HepG2 (cell line): Measurements from ENCODE around the gene HEY2. TPM values are rescaled to one million over a fixed set of nuclear protein-coding genes. Genes with fewer than 3 reads are reported as not detected.

Experiments
- ATAC-seq: fragments of 200-7000 bp; cut with Tn5 transposase; 3 replicates; pipeline ENCODE4 v1.9.1; 2020; ENCODE audit warnings: mild to moderate bottlenecking, moderate library complexity
- BruUV-seq: library from RNA; stranded (reverse); fragments of 400-500 nt; replicated peaks from 2 replicates; lab custom pipeline; 2021; lab: Mats Ljungman, UMichigan
- CTCF ChIA-PET: fragments of 300-600 bp; formaldehyde crosslinking; extraction: SDS; loops from one replicate; lab custom pipeline; 2021; ENCODE audit warnings: low total read pairs, inconsistent platforms, low intra/inter-chr PET ratio; lab: Yijun Ruan, JAX
- POLR2A ChIA-PET: fragments of 350-600 bp; sonication (Branson Sonifier 250); formaldehyde crosslinking; loops from one replicate; lab custom pipeline; 2020; ENCODE audit warnings: antibody characterized with exemption, inconsistent platforms; lab: Yijun Ruan, JAX
- DNase-seq: peaks from one replicate; pipeline ENCODE4 v3.0.0-alpha.2; 2015; ENCODE audit warnings: low spot score
- FAIRE-seq: peaks from 3 replicates; lab custom pipeline; 2011; peaks lifted over from hg19 to GRCh38; lab: Jason Lieb, UNC
- H2AFZ ChIP-seq: one replicate; pipeline ENCODE4 v1.6.1; 2011; ENCODE audit warnings: low read length, inconsistent platforms
- H3K27ac ChIP-seq: fragments of 300-600 bp; 3 replicates; pipeline ENCODE4 v1.8.0; 2011; ENCODE audit warnings: mixed run types, mild to moderate bottlenecking, mixed read lengths, low read length, inconsistent platforms; ENCODE audit not compliant: insufficient read depth; ENCODE audit errors: extremely low read length
- H3K27me3 ChIP-seq, 2 experiments: fragments of 200-600 bp in 1 of 2; 2 replicates in 1 of 2; 3 replicates in 1 of 2; pipeline versions ENCODE4 v1.6.0 to v1.8.0; 2011; ENCODE audit warnings: low read length in 2 of 2, mild to moderate bottlenecking in 2 of 2, moderate library complexity in 2 of 2, inconsistent platforms in 1 of 2; ENCODE audit not compliant: insufficient read depth in 2 of 2, control insufficient read depth in 1 of 2
- H3K36me3 ChIP-seq, 2 experiments: fragments of 200-600 bp in 1 of 2; replicated peaks in 1 of 2; 2 replicates in 1 of 2; 3 replicates in 1 of 2; pipeline versions ENCODE4 v1.5.1 to v1.8.0; 2011; ENCODE audit warnings: low read length in 2 of 2, inconsistent platforms in 1 of 2; ENCODE audit not compliant: insufficient read depth in 2 of 2, control insufficient read depth in 1 of 2
- H3K4me1 ChIP-seq: 2 replicates; pipeline ENCODE4 v1.5.1; 2012; ENCODE audit warnings: low read length, inconsistent platforms; ENCODE audit not compliant: insufficient read depth
- H3K4me2 ChIP-seq: 2 replicates; pipeline ENCODE4 v1.6.0; 2011; ENCODE audit warnings: low read depth, low read length, inconsistent platforms
- H3K4me3 ChIP-seq, 3 experiments: fragments of 200-600 bp in 1 of 3; sonication (generic), shearing (Covaris generic) in 1 of 3; replicated peaks in 1 of 3; 2 replicates each; pipeline ENCODE4 v1.5.1; 2011 to 2016; ENCODE audit warnings: low read length in 3 of 3, inconsistent platforms in 2 of 3, low read depth in 2 of 3, mild to moderate bottlenecking in 2 of 3, control low read depth in 1 of 3, mixed read lengths in 1 of 3; ENCODE audit not compliant: insufficient read depth in 1 of 3
- H3K79me2 ChIP-seq: one replicate; pipeline ENCODE4 v1.6.1; 2011; ENCODE audit warnings: low read length, inconsistent platforms; ENCODE audit not compliant: insufficient read depth
- H3K9ac ChIP-seq: 2 replicates; pipeline ENCODE4 v1.6.0; 2011; ENCODE audit warnings: mild to moderate bottlenecking, low read depth, low read length, inconsistent platforms; ENCODE audit not compliant: insufficient read depth
- H3K9me3 ChIP-seq: 2 replicates; pipeline ENCODE4 v1.5.1; 2012; ENCODE audit warnings: mild to moderate bottlenecking, low read length
- H4K20me1 ChIP-seq: 2 replicates; pipeline ENCODE4 v1.6.0; 2011; ENCODE audit warnings: inconsistent platforms, mild to moderate bottlenecking, low read length, moderate library complexity; ENCODE audit not compliant: insufficient read depth
- BRCA1 ChIP-seq: sonication (generic); formaldehyde crosslinking; IDR thresholded peaks from 2 replicates; pipeline ENCODE4 v1.4.0; 2020; ENCODE audit warnings: missing genetic modification reagents
- GLI4 ChIP-seq: sonication (generic); formaldehyde crosslinking; IDR thresholded peaks from 2 replicates; pipeline ENCODE4 v1.5.1; 2020; ENCODE audit warnings: missing genetic modification reagents, mild to moderate bottlenecking, moderate library complexity, borderline replicate concordance
- IRX3 ChIP-seq: sonication (generic); formaldehyde crosslinking; IDR thresholded peaks from 2 replicates; pipeline ENCODE4 v1.8.1; 2023; ENCODE audit warnings: mild to moderate bottlenecking, low read depth, missing genetic modification reagents, borderline replicate concordance
- MIXL1 ChIP-seq: IDR thresholded peaks from 2 replicates; pipeline ENCODE4 v1.6.1; 2016
- MLLT10 ChIP-seq: sonication (generic); formaldehyde crosslinking; IDR thresholded peaks from 2 replicates; pipeline ENCODE4 v1.4.0; 2020; ENCODE audit warnings: missing genetic modification reagents
- MLX ChIP-seq: IDR thresholded peaks from 2 replicates; pipeline ENCODE4 v1.6.1; 2016
- TP53 ChIP-seq: sonication (generic); formaldehyde crosslinking; conservative IDR thresholded peaks from 2 replicates; pipeline ENCODE4 v1.4.0; 2020; ENCODE audit warnings: missing genetic modification reagents
- TRAFD1 ChIP-seq: sonication (generic); formaldehyde crosslinking; IDR thresholded peaks from 2 replicates; pipeline ENCODE4 v1.5.1; 2020; ENCODE audit warnings: missing genetic modification reagents, mild to moderate bottlenecking, borderline replicate concordance
- ZBTB3 ChIP-seq: sonication (generic); formaldehyde crosslinking; IDR thresholded peaks from 2 replicates; pipeline ENCODE4 v1.4.0; 2020; ENCODE audit warnings: low read depth, mild to moderate bottlenecking, moderate library complexity, missing genetic modification reagents, borderline replicate concordance
- ZNF800 ChIP-seq: sonication (generic); formaldehyde crosslinking; IDR thresholded peaks from 2 replicates; pipeline ENCODE4 v1.4.0; 2020; ENCODE audit warnings: missing genetic modification reagents
- ZSCAN12 ChIP-seq: sonication (generic); formaldehyde crosslinking; IDR thresholded peaks from 2 replicates; pipeline ENCODE4 v1.9.0; 2021; ENCODE audit warnings: mild to moderate bottlenecking, missing genetic modification reagents
- WGBS: methylation state at CpG from one replicate; pipeline ENCODE4 v1.1.6; 2017; ENCODE audit warnings: low lambda C conversion rate; 5-methylcytosine and 5-hydroxymethylcytosine counted together
- in situ Hi-C: cut with HindIII; loops from 2 replicates; pipeline ENCODE4 v1.10.0; 2017; ENCODE audit warnings: low pct_unique_long_range_greater_than_20kb; ENCODE audit not compliant: extremely low pct_ligation_motif_present
- intact Hi-C: fragments of 100-400 bp; cut with micrococcal nuclease; formaldehyde crosslinking; loops from one replicate; pipeline ENCODE4 v1.10.0; 2022; ENCODE audit not compliant: unreplicated experiment
- polyA plus RNA-seq, 8 experiments: library from polyadenylated mRNA; depleted of rRNA in 3 of 8; stranded (reverse) in 7 of 8; unstranded in 1 of 8; fragments of >200 nt; fragmentation: Illumina TruSeq in 4 of 8; extraction: Trizol in 4 of 8; gene quantifications; 2 replicates each; pipeline versions ENCODE4 v1.2.1 to v1.2.3, GENCODE V29; 2011 to 2016; ENCODE audit warnings: low read depth in 4 of 8, missing spikeins in 1 of 8, mixed read lengths in 1 of 8; ENCODE audit not compliant: insufficient read depth in 1 of 8
- total RNA-seq, 5 experiments: library from RNA; depleted of rRNA; stranded (reverse); fragments of >200 nt; fragmentation: Illumina TruSeq; extraction: Trizol; gene quantifications; 2 replicates each; pipeline ENCODE4 v1.2.3, GENCODE V29; 2016; ENCODE audit warnings: low read depth in 1 of 5

HEY2 gene
- total and polyA plus RNA-seq, 2 of the 13 experiments (the other 11 are each of a cell fraction or from before 2014, with no cell fraction given) = 0.04 TPM

GRCh38 chr6:125766641-125767040 lies 17.2 kb downstream of the HEY2 start (continued):
- no peak for TF ChIP-seq TP53
- TF ChIP-seq ZNF800 = no peak
- no peak for TF ChIP-seq ZBTB3 (CRISPR knock-in tag)
- TF ChIP-seq, all 625 proteins: peak for 0

GRCh38 chr6:125769147-125769783 lies 19.8 kb downstream of the HEY2 start:
- H3K79me2 ChIP-seq = no peaks in the 10 kb centered on the region
- no TSS peak for BruUV-seq
- H3K9me3 ChIP-seq = no peaks in the 10 kb centered on the region
- H3K27me3 ChIP-seq = peaks cover 0 to 1% of the 10 kb centered on the region in 2 experiments; a peak in 1 of 5 replicates
- no peak for TF ChIP-seq MLLT10 (CRISPR knock-in tag)
- no peak for TF ChIP-seq MIXL1 (CRISPR knock-in tag)
- no peak for TF ChIP-seq IRX3 (CRISPR knock-in tag)
- no peak for TF ChIP-seq MLX (CRISPR knock-in tag)
- TF ChIP-seq BRCA1 (CRISPR knock-in tag) = no peak
- no peak for TF ChIP-seq GLI4
- TF ChIP-seq ZSCAN12 (CRISPR knock-in tag) = no peak
- TF ChIP-seq TRAFD1 (CRISPR knock-in tag) = no peak
- POLR2A ChIA-PET = no interaction called here
- no peaks in the 10 kb centered on the region for H3K4me1 ChIP-seq
- no peaks in the 10 kb centered on the region for H3K36me3 ChIP-seq
- DNase-seq (no peak), FAIRE-seq (no peak), ATAC-seq (no peak; the same call in 2 of the 3 replicates)
- no peak overlapping the region for H3K9ac ChIP-seq
- in situ Hi-C loops = loop anchor here (25.0 kb wide), 1 partner anchor 907 kb away; no protein-coding TSS in a partner anchor
- no peak overlapping the region for H3K4me3 ChIP-seq
- H4K20me1 ChIP-seq = no peaks in the 10 kb centered on the region
- intact Hi-C loops = loop anchor here (1.0 to 10.0 kb wide), 2 partner anchors 458 to 574 kb away; no protein-coding TSS in a partner anchor
- H3K27ac ChIP-seq = no peak overlapping the region
- H3K4me2 ChIP-seq = no peak overlapping the region
- H2AFZ ChIP-seq = no peak overlapping the region
- CTCF ChIA-PET = interaction anchor here (0.8 to 4.2 kb wide), 4 partner anchors 205 to 616 kb away, joined by 3 to 57 read pairs (median 4); partner anchors contain the start of gene TPD52L1
- WGBS = 9% methylated on average over 6 of the region's 6 CpGs
